Adrenal gland (tissue), 19 donors: ENCODE results near the gene GSE1. TPM values are rescaled to one million over a fixed set of nuclear protein-coding genes. Genes with fewer than 3 reads are reported as not detected.

Source experiments
- DNase-seq, 7 donors: peaks; one replicate each; pipeline ENCODE4 v3.0.0-alpha.2; 2019 to 2020
- H3K27ac ChIP-seq, 5 donors: fragments of 200-600 bp; sonication (generic) in 4 of 5; 1 replicate in 3 of 5; 2 replicates in 2 of 5; pipeline versions ENCODE4 v1.5.1 to v1.8.0; 2016 to 2020; ENCODE audit warnings: mild to moderate bottlenecking in 1 of 5
- H3K27me3 ChIP-seq: fragments of 200-600 bp; 2 replicates; pipeline ENCODE4 v1.8.0; 2021
- H3K36me3 ChIP-seq, 2 donors: fragments of 200-600 bp; replicated peaks in 1 of 2; 1 replicate in 1 of 2; 2 replicates in 1 of 2; pipeline versions ENCODE4 v1.5.1 to v1.8.0; 2018 to 2022
- H3K4me1 ChIP-seq, 2 donors: fragments of 200-600 bp; replicated peaks in 1 of 2; 1 replicate in 1 of 2; 2 replicates in 1 of 2; pipeline versions ENCODE4 v1.5.1 to v1.8.0; 2018 to 2021
- H3K4me3 ChIP-seq, 4 donors: fragments of 200-600 bp; sonication (generic) in 3 of 4; one replicate each; pipeline ENCODE4 v1.5.1; 2016 to 2018
- H3K9me3 ChIP-seq, 3 donors: fragments of 200-600 bp; sonication (generic) in 1 of 3; replicated peaks in 1 of 3; 1 replicate in 2 of 3; 2 replicates in 1 of 3; pipeline versions ENCODE4 v1.5.1 to v1.8.0; 2016 to 2021
- POLR2A ChIP-seq, 2 donors: fragments of 450-650 bp; IDR thresholded peaks; one replicate each; pipeline ENCODE4 v1.6.1; 2017; ENCODE audit warnings: antibody characterized with exemption in 2 of 2, mild to moderate bottlenecking in 2 of 2, moderate library complexity in 1 of 2
- WGBS, 4 donors: extraction: QIAGEN DNeasy Blood & Tissue Kit in 2 of 4; methylation state at CpG; one replicate each; pipeline versions ENCODE4 v1.1.5 to v1.1.7; 2013 to 2017; 5-methylcytosine and 5-hydroxymethylcytosine counted together
- intact Hi-C, 2 donors: fragments of 100-400 bp; cut with DNase I; formaldehyde crosslinking; loops; one replicate each; pipeline versions ENCODE4 v1.14.1 to v1.15.0; 2022 to 2023
- long read RNA-seq, 10 donors: library from polyadenylated mRNA in 3 of 10; unstranded in 2 of 10; stranded (forward) in 1 of 10; transcript quantifications; one replicate each; pipeline ENCODE4 v2.0.0 and lab custom pipeline, GENCODE V29; 2021 to 2026
- polyA plus RNA-seq, 3 donors: library from polyadenylated mRNA; stranded (reverse); fragments of 200-250 nt in 2 of 3; fragments of 350-450 nt in 1 of 3; fragmentation: Illumina TruSeq in 1 of 3; extraction: RNeasy Lipid Tissue Mini Kit (QIAGEN cat#74804) in 1 of 3; gene quantifications; one replicate each; pipeline ENCODE4 v1.2.3, GENCODE V29; 2013 to 2014
- total RNA-seq, 9 donors: library from RNA; depleted of rRNA in 4 of 9; stranded (reverse); fragments of >200 nt in 4 of 9; fragments of 120-200 nt in 1 of 9; fragmentation: NEBNext Ultra II Directional in 1 of 9; extraction: Animal tissue kit (Norgen Biotek cat#: 25700) in 1 of 9; gene quantifications; one replicate each; pipeline versions ENCODE4 v1.1.0 to v1.2.4, GENCODE V29; 2013 to 2023
- TF ChIP-seq, protein P1 (sequence below), 6 experiments: fragments of 450-650 bp in 4 of 6; fragments of 200-600 bp in 2 of 6; sonication (generic) in 1 of 6; IDR thresholded peaks; 1 replicate in 5 of 6; 2 replicates in 1 of 6; pipeline versions ENCODE4 v1.5.1 to v1.8.0; 2016 to 2021; ENCODE audit warnings: antibody characterized with exemption in 6 of 6, mild to moderate bottlenecking in 2 of 6, moderate library complexity in 1 of 6
- donor health status: healthy with polysubstance abuse.
- donor health status: Bipolar disorder and iron deficiency.
- donor health status: DM: yes; HTN: yes; CAD: no.
- donor health status: DM: no; HTN: no; CAD: no.
- donor health status: DM: no; HTN: no; CAD: no.
- donor health status: DM: yes; HTN: yes; CAD: no.

Gene GSE1
- 10 to 100 TPM in 8 of 9 donors, 1 to 10 TPM in 1; 7.8 to 99.9 (median 66.7) TPM for total RNA-seq
- polyA plus RNA-seq = 10 to 100 TPM; 24.4 to 75.9 (median 25.8) TPM
- long read RNA-seq, donor 1 = 0 reads
- long read RNA-seq, donor 2 = 0 reads
- long read RNA-seq, donor 3 = 0 reads
- long read RNA-seq, donor 4, partial matches to known transcripts = 2 of 16 reads
- long read RNA-seq, donor 4, other reads (novel, unspliced or antisense) = 14 of 16 reads
- long read RNA-seq, donor 5, full-length matches to known transcripts = 2 of 24 reads
- long read RNA-seq, donor 5, partial matches to known transcripts = 9 of 24 reads
- long read RNA-seq, donor 5, other reads (novel, unspliced or antisense) = 13 of 24 reads
- long read RNA-seq, donor 6, partial matches to known transcripts = 1 of 10 reads
- long read RNA-seq, donor 6, other reads (novel, unspliced or antisense) = 9 of 10 reads
- long read RNA-seq, donor 7 = 0 reads
- long read RNA-seq, donor 8 = 0 reads
- long read RNA-seq, donor 9 = 0 reads
- long read RNA-seq, donor 10 = 0 reads

DNA sequence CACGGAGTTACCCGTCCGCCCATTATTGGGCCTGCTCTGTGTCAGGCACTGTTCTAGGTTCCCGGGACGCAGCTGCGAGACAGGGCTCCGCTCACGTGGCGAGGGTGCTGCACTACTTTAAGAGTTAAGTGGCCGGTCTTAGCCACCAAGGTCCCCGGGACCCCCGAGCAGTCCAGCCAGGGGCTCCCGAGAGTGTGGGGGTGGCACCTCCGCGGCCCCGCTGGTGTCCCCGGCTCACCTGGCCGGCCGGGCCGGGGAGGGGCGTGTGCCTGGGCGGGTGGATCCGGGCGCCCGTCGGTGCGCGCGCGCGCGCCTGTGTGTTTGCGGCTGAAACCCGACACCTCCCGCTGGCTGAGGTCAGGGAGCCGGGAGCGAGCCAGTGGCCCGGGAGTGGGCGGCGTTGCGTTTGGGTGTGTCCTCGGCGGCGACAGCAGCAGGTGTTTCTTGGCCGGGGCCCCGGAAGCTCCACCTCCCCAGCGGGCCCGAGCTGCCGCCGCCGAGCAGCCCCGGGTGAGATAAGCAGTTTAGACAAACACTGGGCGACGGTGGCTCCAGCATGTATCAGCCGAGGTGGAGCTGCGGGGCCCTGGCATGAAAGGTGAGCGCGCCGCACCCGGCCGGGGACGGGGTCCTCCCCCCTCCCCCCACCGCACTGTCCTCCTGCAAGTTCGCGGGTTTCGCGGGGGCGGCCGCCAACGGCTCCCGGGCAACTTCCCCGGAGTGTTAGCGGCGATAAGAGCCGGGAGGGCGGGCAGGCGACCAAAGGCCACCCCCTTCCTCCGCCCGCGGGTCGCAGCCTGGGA is at the start of gene GSE1:
GSE1 (plus strand) TSS at position 522 of the 803 bp plus-strand sequence; CDS start at position 592, 70 bp downstream.
- H3K27ac ChIP-seq = peak within 1 kb of the TSS; percentile 92 to 98 (median 96)
- H3K9me3 ChIP-seq = no peaks in the 10 kb centered on the region
- intact Hi-C loops = loop anchor here in 1 of 2 donors (10.0 kb wide), 1 partner anchor 328 kb away; no protein-coding TSS in a partner anchor
- no peaks in the 10 kb centered on the region for H3K36me3 ChIP-seq
- peak within 1 kb of the TSS; percentile 2 to 74 (median 48) for H3K4me3 ChIP-seq
- no peaks in the 10 kb centered on the region for H3K27me3 ChIP-seq
- H3K4me1 ChIP-seq = peaks cover 65 to 69% of the 10 kb centered on the region in 2 donors
- TF ChIP-seq, protein P1, sequence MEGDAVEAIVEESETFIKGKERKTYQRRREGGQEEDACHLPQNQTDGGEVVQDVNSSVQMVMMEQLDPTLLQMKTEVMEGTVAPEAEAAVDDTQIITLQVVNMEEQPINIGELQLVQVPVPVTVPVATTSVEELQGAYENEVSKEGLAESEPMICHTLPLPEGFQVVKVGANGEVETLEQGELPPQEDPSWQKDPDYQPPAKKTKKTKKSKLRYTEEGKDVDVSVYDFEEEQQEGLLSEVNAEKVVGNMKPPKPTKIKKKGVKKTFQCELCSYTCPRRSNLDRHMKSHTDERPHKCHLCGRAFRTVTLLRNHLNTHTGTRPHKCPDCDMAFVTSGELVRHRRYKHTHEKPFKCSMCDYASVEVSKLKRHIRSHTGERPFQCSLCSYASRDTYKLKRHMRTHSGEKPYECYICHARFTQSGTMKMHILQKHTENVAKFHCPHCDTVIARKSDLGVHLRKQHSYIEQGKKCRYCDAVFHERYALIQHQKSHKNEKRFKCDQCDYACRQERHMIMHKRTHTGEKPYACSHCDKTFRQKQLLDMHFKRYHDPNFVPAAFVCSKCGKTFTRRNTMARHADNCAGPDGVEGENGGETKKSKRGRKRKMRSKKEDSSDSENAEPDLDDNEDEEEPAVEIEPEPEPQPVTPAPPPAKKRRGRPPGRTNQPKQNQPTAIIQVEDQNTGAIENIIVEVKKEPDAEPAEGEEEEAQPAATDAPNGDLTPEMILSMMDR (IDR thresholded peaks at IDR 0.05) = no peak
- TF ChIP-seq POLR2A (IDR thresholded peaks at IDR 0.05) = peak; percentile 65 to 89
- peak; percentile 94 to 98 (median 97) for DNase-seq
- 0 to 1% (median 0%) methylated on average over 10 to 81 of the region's 81 CpGs for WGBS, 4 donors

DNA sequence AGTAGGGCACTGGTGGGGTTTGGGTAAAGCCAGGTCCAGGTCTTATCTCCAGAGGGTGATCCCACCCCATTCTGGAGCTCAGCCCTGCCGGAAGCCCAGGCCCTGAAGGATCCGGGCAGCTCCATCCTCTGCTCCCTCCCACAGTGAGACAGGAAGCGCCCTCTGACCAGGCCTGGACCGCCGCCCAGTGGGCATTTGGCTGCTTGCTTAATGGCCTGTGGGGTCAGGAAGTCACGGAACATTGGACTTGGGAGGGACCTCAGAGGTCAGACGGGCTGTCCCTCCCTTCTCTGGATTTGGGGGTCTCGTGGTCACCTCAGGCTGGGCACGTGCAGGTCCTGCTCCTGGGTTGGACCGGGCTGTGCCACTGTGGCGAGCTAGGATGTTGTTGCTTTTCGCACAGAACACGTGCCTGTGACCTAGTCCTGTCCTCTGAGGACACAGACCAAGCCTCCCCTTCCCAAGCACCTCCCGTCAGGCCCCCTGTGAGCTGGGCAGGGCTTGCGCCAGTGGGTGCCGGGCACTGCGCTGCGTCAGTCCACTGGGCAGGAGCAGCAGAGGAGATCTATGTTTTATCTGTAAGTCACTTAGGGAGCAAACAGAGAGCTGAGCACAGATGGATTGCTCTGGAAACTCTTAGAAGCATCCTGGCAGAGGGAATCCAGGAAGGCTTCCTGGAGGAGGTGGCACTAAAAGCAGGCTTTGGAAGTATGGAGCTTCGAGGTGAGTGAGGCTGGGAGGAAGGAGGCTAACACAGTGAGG is 49.4 kb upstream of the GSE1 start:
- 57 to 77% (median 62%) methylated on average over 8 to 19 of the region's 19 CpGs for WGBS, 4 donors
- H3K27ac ChIP-seq = peak overlapping the region in 3 of 5 donors; percentile 15 to 71 (median 68)
- H3K4me1 ChIP-seq = peaks cover 10 to 47% of the 10 kb centered on the region in 2 donors
- no peaks in the 10 kb centered on the region for H3K27me3 ChIP-seq
- TF ChIP-seq POLR2A (IDR thresholded peaks at IDR 0.05) = no peak
- TF ChIP-seq, protein P1 (IDR thresholded peaks at IDR 0.05) = peak in 3 of 6 experiments; percentile 18 to 33 (median 28)
- peak; percentile 60 to 88 (median 76) for DNase-seq
- intact Hi-C loops = no loop called here
- H3K9me3 ChIP-seq = no peaks in the 10 kb centered on the region
- H3K4me3 ChIP-seq = no peak overlapping the region
- no peaks in the 10 kb centered on the region for H3K36me3 ChIP-seq

DNA sequence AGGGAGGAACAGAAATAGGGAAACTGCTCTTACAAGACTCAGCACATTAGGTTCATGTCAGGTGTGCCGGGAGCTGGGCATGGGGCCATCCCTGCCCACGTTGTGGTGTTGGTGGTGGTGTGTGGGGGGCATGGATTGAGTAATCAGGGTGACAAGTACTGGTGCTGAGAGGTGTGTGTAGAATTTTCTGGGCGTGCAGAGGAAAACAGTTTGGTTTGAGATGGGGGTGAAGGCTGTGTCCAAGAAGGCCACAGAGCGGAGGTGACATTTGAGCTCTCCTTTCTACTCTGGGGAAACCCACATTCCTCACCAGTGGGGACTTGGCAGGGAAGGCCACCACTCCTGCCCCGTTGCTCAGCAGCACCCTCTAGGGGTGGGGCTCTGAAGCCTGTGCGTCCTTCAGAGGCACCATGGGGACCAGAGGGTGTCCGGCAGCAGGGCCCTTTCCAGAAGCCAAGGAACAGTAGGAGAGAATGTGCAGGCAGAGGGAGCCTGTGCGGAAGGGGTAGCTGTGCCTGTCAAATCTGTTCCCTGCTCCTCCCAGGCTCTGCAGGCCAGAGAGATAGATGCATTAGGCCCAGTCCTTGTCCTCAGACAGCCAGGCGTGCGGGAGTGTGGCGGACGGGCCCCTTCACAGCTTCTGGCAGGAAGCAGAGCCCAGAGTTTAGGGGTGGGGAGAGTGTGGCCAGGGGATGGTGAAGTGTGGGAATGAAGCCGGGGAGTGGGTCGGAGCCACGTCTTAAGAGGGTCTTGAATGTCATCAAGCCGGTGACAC is 48.7 kb upstream of the GSE1 start:
- Histone ChIP-seq H3K9me3 (no peaks in the 10 kb centered on the region), H3K4me3 (no peak overlapping the region), H3K36me3 (no peaks in the 10 kb centered on the region), H3K27ac (peak overlapping the region in 2 of 5 donors; percentile 68 to 71), H3K27me3 (no peaks in the 10 kb centered on the region), H3K4me1 (peaks cover 8 to 39% of the 10 kb centered on the region in 2 donors)
- intact Hi-C loops = loop anchor here in 1 of 2 donors (5.0 kb wide), 1 partner anchor 43 kb away; no protein-coding TSS in a partner anchor
- no peak for DNase-seq
- WGBS, 4 donors = 83 to 93% (median 85%) methylated on average over 11 to 16 of the region's 16 CpGs
- TF ChIP-seq, protein P1 (IDR thresholded peaks at IDR 0.05) = peak in 5 of 6 experiments; percentile 17 to 45 (median 37)
- TF ChIP-seq POLR2A (IDR thresholded peaks at IDR 0.05) = no peak
